K562 (cell line): Measurements from ENCODE around the gene SLC35G2. TPM values are rescaled to one million over a fixed set of nuclear protein-coding genes. Genes with fewer than 3 reads are reported as not detected.

Experiments
- BCL6 ChIP-seq: fragments of 250-450 bp; sonication (Bioruptor Pico); IDR thresholded peaks from 2 replicates; pipeline ENCODE4 v1.4.0; 2020
- CREB3 ChIP-seq: fragments of 450-650 bp; conservative IDR thresholded peaks from 2 replicates; pipeline ENCODE4 v1.6.1; 2016; ENCODE audit warnings: missing genetic modification characterization, low read depth, mild to moderate bottlenecking, missing compliant biosample characterization, moderate library complexity
- EZH2 ChIP-seq: IDR thresholded peaks from 2 replicates; pipeline ENCODE4 v1.6.1; 2012; ENCODE audit warnings: low read depth, mild to moderate bottlenecking, inconsistent platforms, low read length, borderline replicate concordance
- KAT8 ChIP-seq: fragments of 450-650 bp; IDR thresholded peaks from 2 replicates; pipeline ENCODE4 v1.6.1; 2016; ENCODE audit warnings: low read depth, mild to moderate bottlenecking
- KLF16 ChIP-seq: IDR thresholded peaks from 2 replicates; pipeline ENCODE4 v1.6.1; 2016; ENCODE audit warnings: antibody characterized with exemption
- NCOA1 ChIP-seq: fragments of 450-650 bp; IDR thresholded peaks from 2 replicates; pipeline ENCODE4 v1.6.1; 2016; ENCODE audit warnings: low read depth
- NELFE ChIP-seq: IDR thresholded peaks from 2 replicates; pipeline ENCODE4 v1.6.1; 2011; ENCODE audit warnings: mild to moderate bottlenecking; ENCODE audit not compliant: insufficient read depth, insufficient read length
- NFE2 ChIP-seq: IDR thresholded peaks from 2 replicates; pipeline ENCODE4 v1.6.1; 2014; ENCODE audit warnings: antibody characterized with exemption, low read depth
- PKNOX1 ChIP-seq: fragments of 450-650 bp; IDR thresholded peaks from 2 replicates; pipeline ENCODE4 v1.6.1; 2016
- POLR2H ChIP-seq: IDR thresholded peaks from 2 replicates; pipeline ENCODE4 v1.6.1; 2016; ENCODE audit warnings: missing genetic modification characterization, low read depth, mild to moderate bottlenecking, control low read depth, missing compliant biosample characterization, moderate library complexity
- RAD51 ChIP-seq: fragments of 450-650 bp; IDR thresholded peaks from 2 replicates; pipeline ENCODE4 v1.7.1; 2016; ENCODE audit warnings: low read depth, mild to moderate bottlenecking, borderline replicate concordance
- RBM25 ChIP-seq: fragments of 200-400 bp; formaldehyde crosslinking; IDR thresholded peaks from 2 replicates; pipeline ENCODE4 v1.6.1; 2018; ENCODE audit warnings: low read length, low read depth, moderate library complexity; ENCODE audit not compliant: severe bottlenecking
- SP2 ChIP-seq: IDR thresholded peaks from 2 replicates; pipeline ENCODE4 v1.6.1; 2011; ENCODE audit warnings: mild to moderate bottlenecking, low read depth, low read length, moderate library complexity; ENCODE audit not compliant: poor library complexity, severe bottlenecking; ENCODE audit errors: extremely low read depth
- SRSF1 ChIP-seq: fragments of 200-400 bp; formaldehyde crosslinking; IDR thresholded peaks from 2 replicates; pipeline ENCODE4 v1.6.1; 2017; ENCODE audit warnings: mild to moderate bottlenecking, low read depth, low read length, moderate library complexity
- TBP ChIP-seq: optimal IDR thresholded peaks from 2 replicates; pipeline ENCODE3; 2011; ENCODE audit warnings: low read depth, low read length, improper control_type of control experiment
- WHSC1 ChIP-seq: IDR thresholded peaks from one replicate; pipeline ENCODE4 v1.6.1; 2012; ENCODE audit warnings: low read length, control low read depth, inconsistent platforms
- ZBTB33 ChIP-seq: sonication (generic); formaldehyde crosslinking; IDR thresholded peaks from 2 replicates; pipeline ENCODE4 v1.8.1; 2023; ENCODE audit warnings: mild to moderate bottlenecking, missing genetic modification reagents
- ZC3H8 ChIP-seq: fragments of 450-650 bp; IDR thresholded peaks from 2 replicates; pipeline ENCODE4 v1.6.1; 2017
- ZKSCAN8 ChIP-seq: fragments of 200-800 bp; sonication (Bioruptor generic); IDR thresholded peaks from 2 replicates; pipeline ENCODE4 v1.6.1; 2016; ENCODE audit warnings: missing genetic modification characterization, missing compliant biosample characterization
- ZNF253 ChIP-seq: fragments of 250-450 bp; sonication (Bioruptor Pico); conservative IDR thresholded peaks from 2 replicates; pipeline ENCODE4 v1.6.1; 2021; ENCODE audit warnings: mild to moderate bottlenecking
- ZNF444 ChIP-seq: fragments of 250-450 bp; sonication (Bioruptor Pico); IDR thresholded peaks from 2 replicates; pipeline ENCODE4 v1.4.0; 2020; ENCODE audit warnings: mild to moderate bottlenecking, moderate library complexity
- ZNF449 ChIP-seq: fragments of 250-450 bp; sonication (Bioruptor Pico); IDR thresholded peaks from 2 replicates; pipeline ENCODE4 v1.8.0; 2022; ENCODE audit warnings: moderate library complexity, mild to moderate bottlenecking, inconsistent platforms
- polyA plus RNA-seq, 8 experiments: library from polyadenylated mRNA; depleted of rRNA in 4 of 8; stranded (reverse) in 5 of 8; unstranded in 3 of 8; fragments of >200 nt; fragmentation: Nextera tagmentation in 2 of 8; fragmentation: Illumina TruSeq in 1 of 8; extraction: Ambion mirVana in 2 of 8; extraction: Trizol in 1 of 8; gene quantifications; 2 replicates each; pipeline versions ENCODE4 v1.2.1 to v1.2.3, GENCODE V29; 2011 to 2014; ENCODE audit warnings: inconsistent platforms in 1 of 8, missing spikeins in 1 of 8
- total RNA-seq, 7 experiments: library from RNA; depleted of rRNA in 6 of 7; stranded (reverse); fragments of >200 nt in 6 of 7; fragmentation: Illumina TruSeq in 2 of 7; extraction: Trizol in 2 of 7; gene quantifications; 2 replicates each; pipeline versions ENCODE4 v1.2.1 to v1.2.3, GENCODE V29; 2011 to 2021; ENCODE audit warnings: low replicate concordance in 1 of 7
- TF ChIP-seq, protein P1 (sequence below): sonication (generic); formaldehyde crosslinking; IDR thresholded peaks from 2 replicates; pipeline ENCODE4 v1.8.0; 2022; ENCODE audit warnings: mild to moderate bottlenecking, missing genetic modification reagents

The SLC35G2 gene
- total and polyA plus RNA-seq, 9 of the 15 experiments (the other 6 are each of a cell fraction or from before 2014, with no cell fraction given): 2.6 to 5.9 (median 3.2) TPM

- no peak for TF ChIP-seq ZNF449 (CRISPR knock-in tag)
- TF ChIP-seq KAT8: no peak
- no peak for TF ChIP-seq NELFE
- no peak for TF ChIP-seq POLR2H (tag)
- TF ChIP-seq SP2: no peak
- TF ChIP-seq ZNF444 (CRISPR knock-in tag): no peak
- no peak for TF ChIP-seq KLF16
- no peak for TF ChIP-seq CREB3 (tag)
- no peak for TF ChIP-seq RAD51
- no peak for TF ChIP-seq WHSC1
- TF ChIP-seq RBM25: no peak
- TF ChIP-seq NFE2: peak; percentile 96
- no peak for TF ChIP-seq ZBTB33
- TF ChIP-seq TBP: no peak
- TF ChIP-seq PKNOX1: peak; percentile 66
- TF ChIP-seq, protein P1, sequence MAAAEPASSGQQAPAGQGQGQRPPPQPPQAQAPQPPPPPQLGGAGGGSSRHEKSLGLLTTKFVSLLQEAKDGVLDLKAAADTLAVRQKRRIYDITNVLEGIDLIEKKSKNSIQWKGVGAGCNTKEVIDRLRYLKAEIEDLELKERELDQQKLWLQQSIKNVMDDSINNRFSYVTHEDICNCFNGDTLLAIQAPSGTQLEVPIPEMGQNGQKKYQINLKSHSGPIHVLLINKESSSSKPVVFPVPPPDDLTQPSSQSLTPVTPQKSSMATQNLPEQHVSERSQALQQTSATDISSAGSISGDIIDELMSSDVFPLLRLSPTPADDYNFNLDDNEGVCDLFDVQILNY (CRISPR knock-in tag): no peak
- TF ChIP-seq ZNF253 (CRISPR knock-in tag): no peak
- no peak for TF ChIP-seq NCOA1
- no peak for TF ChIP-seq ZC3H8
- no peak for TF ChIP-seq SRSF1
- TF ChIP-seq EZH2: no peak
- no peak for TF ChIP-seq ZKSCAN8 (CRISPR knock-in tag)
- no peak for TF ChIP-seq BCL6 (CRISPR knock-in tag)
Observed at GRCh38 chr3:136838641-136839555, 20.0 kb downstream of the SLC35G2 start (continued).
